IMR-90 (cell line): ENCODE results near the gene RBKS.

ENCODE experiments used
- CEBPB ChIP-seq: IDR thresholded peaks from 2 replicates; pipeline ENCODE4 v1.6.1; 2012; ENCODE audit warnings: low read depth, low read length, improper control_type of control experiment
- CHD1 ChIP-seq: IDR thresholded peaks from 2 replicates; pipeline ENCODE4 v1.6.1; 2012; ENCODE audit warnings: low read depth, low read length, improper control_type of control experiment
- ELK1 ChIP-seq: fragments of 150-350 bp; IDR thresholded peaks from 2 replicates; pipeline ENCODE4 v1.6.1; 2016; ENCODE audit warnings: low read depth, mild to moderate bottlenecking, low read length, moderate library complexity, borderline replicate concordance
- FOS ChIP-seq: fragments of 150-350 bp; IDR thresholded peaks from 2 replicates; pipeline ENCODE4 v1.6.1; 2016; ENCODE audit warnings: low read depth, low read length
- MAFK ChIP-seq: IDR thresholded peaks from 2 replicates; pipeline ENCODE4 v1.6.1; 2012; ENCODE audit warnings: low read depth, low read length, improper control_type of control experiment
- MAZ ChIP-seq: IDR thresholded peaks from 2 replicates; pipeline ENCODE4 v1.6.1; 2012; ENCODE audit warnings: low read depth, mild to moderate bottlenecking, low read length, improper control_type of control experiment, moderate library complexity, borderline replicate concordance
- NFE2L2 ChIP-seq: fragments of 150-350 bp; IDR thresholded peaks from 2 replicates; pipeline ENCODE4 v1.6.1; 2016; ENCODE audit warnings: low read depth, mild to moderate bottlenecking, low read length
- POLR2A ChIP-seq: IDR thresholded peaks from 2 replicates; pipeline ENCODE4 v1.6.1; 2012; ENCODE audit warnings: mild to moderate bottlenecking, low read depth, low read length
- RAD21 ChIP-seq: IDR thresholded peaks from 2 replicates; pipeline ENCODE4 v1.6.1; 2012; ENCODE audit warnings: low read length, improper control_type of control experiment
- RCOR1 ChIP-seq: IDR thresholded peaks from 2 replicates; pipeline ENCODE4 v1.6.1; 2012; ENCODE audit warnings: mild to moderate bottlenecking, low read length, improper control_type of control experiment; ENCODE audit not compliant: insufficient replicate concordance
- RFX5 ChIP-seq: IDR thresholded peaks from 2 replicates; pipeline ENCODE4 v1.8.0; 2012; ENCODE audit warnings: low read depth, mild to moderate bottlenecking, low read length, moderate library complexity
- SMC3 ChIP-seq: fragments of 150-350 bp; IDR thresholded peaks from 2 replicates; pipeline ENCODE4 v1.6.1; 2016; ENCODE audit warnings: low read depth, mild to moderate bottlenecking, antibody characterized with exemption, low read length, moderate library complexity
- TF ChIP-seq, protein P1 (sequence below): conservative IDR thresholded peaks from 2 replicates; pipeline ENCODE4 v1.5.1; 2012; ENCODE audit warnings: mild to moderate bottlenecking, low read depth, low read length, improper control_type of control experiment
- TF ChIP-seq, protein P2 (sequence below): fragments of 150-350 bp; IDR thresholded peaks from 2 replicates; pipeline ENCODE4 v1.6.1; 2017; ENCODE audit warnings: mild to moderate bottlenecking, antibody characterized with exemption, low read length, low read depth

DNA sequence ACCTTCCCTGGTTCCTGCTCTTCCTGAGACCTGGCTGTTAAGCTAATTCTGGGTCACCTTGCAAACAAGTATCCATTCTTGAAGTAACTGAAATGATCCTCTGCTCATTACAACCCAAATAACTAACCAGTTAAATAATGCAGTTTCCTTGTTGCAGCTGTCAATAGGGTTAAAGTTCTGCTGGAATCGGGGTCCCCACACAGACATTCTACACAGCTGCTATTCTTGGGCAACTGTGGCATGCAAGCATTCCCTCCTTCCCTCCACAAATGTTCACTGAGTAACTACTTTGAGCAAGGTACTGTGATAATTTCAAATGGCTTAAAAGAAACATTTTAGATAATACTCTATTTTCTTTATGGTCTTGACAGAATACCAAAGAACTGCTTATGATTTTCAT is 17.1 kb downstream of the RBKS start:
- TF ChIP-seq, protein P1, sequence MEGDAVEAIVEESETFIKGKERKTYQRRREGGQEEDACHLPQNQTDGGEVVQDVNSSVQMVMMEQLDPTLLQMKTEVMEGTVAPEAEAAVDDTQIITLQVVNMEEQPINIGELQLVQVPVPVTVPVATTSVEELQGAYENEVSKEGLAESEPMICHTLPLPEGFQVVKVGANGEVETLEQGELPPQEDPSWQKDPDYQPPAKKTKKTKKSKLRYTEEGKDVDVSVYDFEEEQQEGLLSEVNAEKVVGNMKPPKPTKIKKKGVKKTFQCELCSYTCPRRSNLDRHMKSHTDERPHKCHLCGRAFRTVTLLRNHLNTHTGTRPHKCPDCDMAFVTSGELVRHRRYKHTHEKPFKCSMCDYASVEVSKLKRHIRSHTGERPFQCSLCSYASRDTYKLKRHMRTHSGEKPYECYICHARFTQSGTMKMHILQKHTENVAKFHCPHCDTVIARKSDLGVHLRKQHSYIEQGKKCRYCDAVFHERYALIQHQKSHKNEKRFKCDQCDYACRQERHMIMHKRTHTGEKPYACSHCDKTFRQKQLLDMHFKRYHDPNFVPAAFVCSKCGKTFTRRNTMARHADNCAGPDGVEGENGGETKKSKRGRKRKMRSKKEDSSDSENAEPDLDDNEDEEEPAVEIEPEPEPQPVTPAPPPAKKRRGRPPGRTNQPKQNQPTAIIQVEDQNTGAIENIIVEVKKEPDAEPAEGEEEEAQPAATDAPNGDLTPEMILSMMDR = no peak
- TF ChIP-seq POLR2A (no peak), RAD21 (no peak), RFX5 (no peak), SMC3 (no peak), ELK1 (no peak), NFE2L2 (no peak), CHD1 (no peak), MAZ (no peak), RCOR1 (no peak), MAFK (no peak), FOS (no peak), CEBPB (no peak)
- TF ChIP-seq, protein P2, sequence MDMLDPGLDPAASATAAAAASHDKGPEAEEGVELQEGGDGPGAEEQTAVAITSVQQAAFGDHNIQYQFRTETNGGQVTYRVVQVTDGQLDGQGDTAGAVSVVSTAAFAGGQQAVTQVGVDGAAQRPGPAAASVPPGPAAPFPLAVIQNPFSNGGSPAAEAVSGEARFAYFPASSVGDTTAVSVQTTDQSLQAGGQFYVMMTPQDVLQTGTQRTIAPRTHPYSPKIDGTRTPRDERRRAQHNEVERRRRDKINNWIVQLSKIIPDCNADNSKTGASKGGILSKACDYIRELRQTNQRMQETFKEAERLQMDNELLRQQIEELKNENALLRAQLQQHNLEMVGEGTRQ = no peak
